IMR-90 (cell line): ENCODE results near the gene ABCC9. TPM values are rescaled to one million over a fixed set of nuclear protein-coding genes. Genes with fewer than 3 reads are reported as not detected.

Experiments used
- ATAC-seq: fragments of 200-7000 bp; cut with Tn5 transposase; 2 replicates; pipeline ENCODE4 v1.9.1; 2020; ENCODE audit warnings: low read depth, mild to moderate bottlenecking, moderate library complexity
- BruUV-seq: library from RNA; stranded (reverse); fragments of 400-500 nt; replicated peaks from 2 replicates; lab custom pipeline; 2021; lab: Mats Ljungman, UMichigan
- CTCF ChIA-PET: fragments of 300-600 bp; formaldehyde crosslinking; extraction: SDS; loops from one replicate; lab custom pipeline; 2021; ENCODE audit warnings: antibody characterized with exemption; lab: Yijun Ruan, JAX
- POLR2A ChIA-PET: fragments of 300-600 bp; sonication (Branson Sonifier 250); formaldehyde crosslinking; loops from one replicate; lab custom pipeline; 2022; ENCODE audit warnings: antibody characterized with exemption; ENCODE audit not compliant: unreplicated experiment; lab: Charles Lee
- DNase-seq: peaks from one replicate; pipeline ENCODE4 v3.0.0; 2013
- H2AFZ ChIP-seq: replicated peaks from 2 replicates; pipeline ENCODE3; 2013; ENCODE audit warnings: low read length, mild to moderate bottlenecking; ENCODE audit not compliant: poor library complexity
- H2AK5ac ChIP-seq: 2 replicates; pipeline ENCODE4 v1.6.1; 2013; ENCODE audit warnings: low read depth, low read length, inconsistent platforms
- H2AK9ac ChIP-seq: replicated peaks from 2 replicates; pipeline ENCODE3; 2013; ENCODE audit warnings: mild to moderate bottlenecking, low read depth, low read length, moderate library complexity; ENCODE audit not compliant: poor library complexity
- H2BK120ac ChIP-seq: 2 replicates; pipeline ENCODE4 v1.6.1; 2013; ENCODE audit warnings: low read depth, low read length, inconsistent platforms
- H2BK15ac ChIP-seq: 3 replicates; pipeline ENCODE4 v1.6.1; 2013; ENCODE audit warnings: low read depth, low read length, inconsistent platforms
- H2BK20ac ChIP-seq: 2 replicates; pipeline ENCODE4 v1.6.1; 2013; ENCODE audit warnings: low read depth, mild to moderate bottlenecking, inconsistent platforms, low read length, moderate library complexity
- H2BK5ac ChIP-seq: 2 replicates; pipeline ENCODE4 v1.6.1; 2013; ENCODE audit warnings: mild to moderate bottlenecking, low read depth, low read length, inconsistent platforms; ENCODE audit not compliant: poor library complexity, severe bottlenecking
- H3K14ac ChIP-seq: replicated peaks from 2 replicates; pipeline ENCODE4 v1.6.1; 2013; ENCODE audit warnings: low read depth, low read length, inconsistent platforms
- H3K18ac ChIP-seq: 2 replicates; pipeline ENCODE4 v1.6.1; 2013; ENCODE audit warnings: low read depth, low read length, control low read depth
- H3K23ac ChIP-seq: 2 replicates; pipeline ENCODE4 v1.6.1; 2013; ENCODE audit warnings: low read depth, low read length, inconsistent platforms
- H3K27ac ChIP-seq: 2 replicates; pipeline ENCODE4 v1.5.1; 2013; ENCODE audit warnings: mild to moderate bottlenecking, control low read depth, low read length; ENCODE audit not compliant: insufficient read depth
- H3K27me3 ChIP-seq: 2 replicates; pipeline ENCODE4 v1.6.1; 2013; ENCODE audit warnings: low read length; ENCODE audit not compliant: control insufficient read depth, insufficient read depth
- H3K36me3 ChIP-seq: 2 replicates; pipeline ENCODE4 v1.6.1; 2013; ENCODE audit warnings: low read length, mixed read lengths; ENCODE audit not compliant: control insufficient read depth, insufficient read depth
- H3K4ac ChIP-seq: 2 replicates; pipeline ENCODE4 v1.6.1; 2013; ENCODE audit warnings: low read depth, low read length, inconsistent platforms
- H3K4me1 ChIP-seq: 2 replicates; pipeline ENCODE4 v1.6.1; 2013; ENCODE audit warnings: low read length, mixed read lengths; ENCODE audit not compliant: control insufficient read depth, insufficient read depth
- H3K4me2 ChIP-seq: 2 replicates; pipeline ENCODE4 v1.6.1; 2013; ENCODE audit warnings: low read depth, mild to moderate bottlenecking, control low read depth, low read length, moderate library complexity
- H3K4me3 ChIP-seq: 2 replicates; pipeline ENCODE4 v1.5.1; 2013; ENCODE audit warnings: low read depth, mild to moderate bottlenecking, control low read depth, low read length, moderate library complexity; ENCODE audit not compliant: insufficient read depth
- H3K56ac ChIP-seq: 2 replicates; pipeline ENCODE4 v1.6.1; 2013; ENCODE audit warnings: low read length, inconsistent platforms; ENCODE audit not compliant: insufficient read depth; ENCODE audit errors: extremely low read depth
- H3K79me1 ChIP-seq, 2 experiments: 2 replicates each; pipeline ENCODE4 v1.6.1; 2013; ENCODE audit warnings: low read length in 2 of 2, inconsistent platforms in 1 of 2, low read depth in 1 of 2
- H3K9ac ChIP-seq: 2 replicates; pipeline ENCODE4 v1.6.1; 2013; ENCODE audit warnings: low read depth, low read length, control low read depth
- H3K9me1 ChIP-seq: 2 replicates; pipeline ENCODE4 v1.6.1; 2013; ENCODE audit warnings: low read length, inconsistent platforms; ENCODE audit not compliant: insufficient read depth
- H3K9me3 ChIP-seq: 2 replicates; pipeline ENCODE4 v1.6.1; 2013; ENCODE audit warnings: low read length; ENCODE audit not compliant: control insufficient read depth, insufficient read depth
- H4K20me1 ChIP-seq: 2 replicates; pipeline ENCODE4 v1.6.1; 2013; ENCODE audit warnings: low read length, inconsistent platforms; ENCODE audit not compliant: insufficient read depth
- H4K5ac ChIP-seq: 2 replicates; pipeline ENCODE4 v1.6.1; 2013; ENCODE audit warnings: mild to moderate bottlenecking, low read depth, low read length, control low read depth
- H4K8ac ChIP-seq, 2 experiments: 2 replicates each; pipeline ENCODE4 v1.6.1; 2013; ENCODE audit warnings: low read depth in 2 of 2, low read length in 2 of 2, control low read depth in 1 of 2, inconsistent platforms in 1 of 2
- H4K91ac ChIP-seq: 2 replicates; pipeline ENCODE4 v1.6.1; 2013; ENCODE audit warnings: low read depth, low read length, inconsistent platforms; ENCODE audit not compliant: insufficient read depth
- CHD1 ChIP-seq: IDR thresholded peaks from 2 replicates; pipeline ENCODE4 v1.6.1; 2012; ENCODE audit warnings: low read depth, low read length, improper control_type of control experiment
- MAFK ChIP-seq: IDR thresholded peaks from 2 replicates; pipeline ENCODE4 v1.6.1; 2012; ENCODE audit warnings: low read depth, low read length, improper control_type of control experiment
- MAZ ChIP-seq: IDR thresholded peaks from 2 replicates; pipeline ENCODE4 v1.6.1; 2012; ENCODE audit warnings: low read depth, mild to moderate bottlenecking, low read length, improper control_type of control experiment, moderate library complexity, borderline replicate concordance
- MXI1 ChIP-seq: IDR thresholded peaks from 2 replicates; pipeline ENCODE4 v1.6.1; 2012; ENCODE audit warnings: low read depth, mild to moderate bottlenecking, low read length, moderate library complexity, borderline replicate concordance
- NFE2L2 ChIP-seq: fragments of 150-350 bp; IDR thresholded peaks from 2 replicates; pipeline ENCODE4 v1.6.1; 2016; ENCODE audit warnings: low read depth, mild to moderate bottlenecking, low read length
- POLR2A ChIP-seq: IDR thresholded peaks from 2 replicates; pipeline ENCODE4 v1.6.1; 2012; ENCODE audit warnings: mild to moderate bottlenecking, low read depth, low read length
- RFX5 ChIP-seq: IDR thresholded peaks from 2 replicates; pipeline ENCODE4 v1.8.0; 2012; ENCODE audit warnings: low read depth, mild to moderate bottlenecking, low read length, moderate library complexity
- SMC3 ChIP-seq: fragments of 150-350 bp; IDR thresholded peaks from 2 replicates; pipeline ENCODE4 v1.6.1; 2016; ENCODE audit warnings: low read depth, mild to moderate bottlenecking, antibody characterized with exemption, low read length, moderate library complexity
- WGBS, 2 experiments: methylation state at CpG; one replicate each; pipeline versions ENCODE4 v1.1.5 to v1.1.7; 2013; ENCODE audit warnings: missing lambda C conversion rate in 2 of 2; ENCODE audit not compliant: insufficient read length in 1 of 2; ENCODE audit errors: extremely low coverage in 2 of 2; 5-methylcytosine and 5-hydroxymethylcytosine counted together
- dilution Hi-C: fragments of 300-500 bp; cut with HindIII; formaldehyde crosslinking; loops from one replicate; pipeline ENCODE4 v1.14.3; 2018; ENCODE audit warnings: low sequenced_read_pairs; ENCODE audit not compliant: unreplicated experiment
- in situ Hi-C: fragments of 300-500 bp; cut with MboI; formaldehyde crosslinking; loops from 3 replicates; pipeline ENCODE4 v1.14.3; 2019; ENCODE audit warnings: low sequenced_read_pairs, inconsistent platforms, mixed read lengths
- intact Hi-C: fragments of 100-400 bp; cut with micrococcal nuclease; formaldehyde crosslinking; loops from 2 replicates; pipeline ENCODE4 v1.10.0; 2022
- polyA plus RNA-seq, 3 experiments: library from polyadenylated mRNA; depleted of rRNA; stranded (reverse); fragments of >200 nt; gene quantifications; 2 replicates each; pipeline ENCODE4 v1.2.3, GENCODE V29; 2012; ENCODE audit warnings: low replicate concordance in 1 of 3
- total RNA-seq: library from RNA; depleted of rRNA; stranded (reverse); fragments of >200 nt; gene quantifications from 2 replicates; pipeline ENCODE4 v1.2.3, GENCODE V29; 2012
- TF ChIP-seq, protein P1 (sequence below): conservative IDR thresholded peaks from 2 replicates; pipeline ENCODE4 v1.5.1; 2012; ENCODE audit warnings: mild to moderate bottlenecking, low read depth, low read length, improper control_type of control experiment
- TF ChIP-seq, protein P2 (sequence below): fragments of 150-350 bp; IDR thresholded peaks from 2 replicates; pipeline ENCODE4 v1.6.1; 2016; ENCODE audit warnings: low read depth, mild to moderate bottlenecking, low read length, moderate library complexity, borderline replicate concordance

The ABCC9 gene
- total and polyA plus RNA-seq, 2 of the 4 experiments (the other 2 are of a cell fraction), result 1.2 to 6.6 TPM

DNA sequence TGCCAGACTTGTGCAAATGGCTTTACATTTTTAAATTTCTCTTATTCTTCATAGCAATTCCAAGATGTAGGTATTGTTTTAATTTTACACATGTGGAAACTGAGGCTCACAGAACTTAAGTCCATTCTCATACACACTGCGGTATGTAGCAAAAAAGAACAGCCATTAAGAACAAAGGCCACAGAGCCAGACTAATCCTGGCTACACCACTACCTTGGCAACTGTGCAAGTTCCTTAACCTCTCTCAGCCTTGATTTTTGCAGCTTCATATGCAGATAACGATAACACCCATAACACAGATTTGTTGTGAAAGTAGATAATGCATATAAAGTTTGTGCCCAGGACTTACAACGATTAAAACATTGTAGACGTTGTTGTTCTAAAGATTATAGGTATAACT is 81.1 kb downstream of the ABCC9 start:
- no peak overlapping the region for H4K8ac ChIP-seq
- H2AK5ac ChIP-seq, result no peak overlapping the region
- no peak overlapping the region for H3K18ac ChIP-seq
- no peaks in the 10 kb centered on the region for H3K9me3 ChIP-seq
- H3K4ac ChIP-seq, result no peak overlapping the region
- H3K4me1 ChIP-seq, result no peaks in the 10 kb centered on the region
- H3K36me3 ChIP-seq, result no peaks in the 10 kb centered on the region
- no peak overlapping the region for H2AK9ac ChIP-seq
- H4K20me1 ChIP-seq, result no peaks in the 10 kb centered on the region
- dilution Hi-C loops (no loop called here), intact Hi-C loops (no loop called here), in situ Hi-C loops (no loop called here)
- no CpG with 5 or more reads among the region's 4 CpGs for WGBS, 2 experiments
- H3K4me2 ChIP-seq, result no peak overlapping the region
- ChIA-PET POLR2A (interaction anchor here (0.6 kb wide), 1 partner anchor 21 kb away, joined by 4 read pairs; no protein-coding TSS in a partner anchor), CTCF (no interaction called here)
- H3K56ac ChIP-seq, result no peak overlapping the region
- H3K27ac ChIP-seq, result no peak overlapping the region
- no peak overlapping the region for H2AFZ ChIP-seq
- TF ChIP-seq CHD1, result no peak
- no peak for TF ChIP-seq RFX5
- TF ChIP-seq NFE2L2, result no peak
- no peak for TF ChIP-seq SMC3
- TF ChIP-seq, protein P1, sequence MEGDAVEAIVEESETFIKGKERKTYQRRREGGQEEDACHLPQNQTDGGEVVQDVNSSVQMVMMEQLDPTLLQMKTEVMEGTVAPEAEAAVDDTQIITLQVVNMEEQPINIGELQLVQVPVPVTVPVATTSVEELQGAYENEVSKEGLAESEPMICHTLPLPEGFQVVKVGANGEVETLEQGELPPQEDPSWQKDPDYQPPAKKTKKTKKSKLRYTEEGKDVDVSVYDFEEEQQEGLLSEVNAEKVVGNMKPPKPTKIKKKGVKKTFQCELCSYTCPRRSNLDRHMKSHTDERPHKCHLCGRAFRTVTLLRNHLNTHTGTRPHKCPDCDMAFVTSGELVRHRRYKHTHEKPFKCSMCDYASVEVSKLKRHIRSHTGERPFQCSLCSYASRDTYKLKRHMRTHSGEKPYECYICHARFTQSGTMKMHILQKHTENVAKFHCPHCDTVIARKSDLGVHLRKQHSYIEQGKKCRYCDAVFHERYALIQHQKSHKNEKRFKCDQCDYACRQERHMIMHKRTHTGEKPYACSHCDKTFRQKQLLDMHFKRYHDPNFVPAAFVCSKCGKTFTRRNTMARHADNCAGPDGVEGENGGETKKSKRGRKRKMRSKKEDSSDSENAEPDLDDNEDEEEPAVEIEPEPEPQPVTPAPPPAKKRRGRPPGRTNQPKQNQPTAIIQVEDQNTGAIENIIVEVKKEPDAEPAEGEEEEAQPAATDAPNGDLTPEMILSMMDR, result no peak
- no peak for TF ChIP-seq MAFK
- no peak for TF ChIP-seq MXI1
- no peak for TF ChIP-seq MAZ
- no peak for TF ChIP-seq POLR2A
- TF ChIP-seq, protein P2, sequence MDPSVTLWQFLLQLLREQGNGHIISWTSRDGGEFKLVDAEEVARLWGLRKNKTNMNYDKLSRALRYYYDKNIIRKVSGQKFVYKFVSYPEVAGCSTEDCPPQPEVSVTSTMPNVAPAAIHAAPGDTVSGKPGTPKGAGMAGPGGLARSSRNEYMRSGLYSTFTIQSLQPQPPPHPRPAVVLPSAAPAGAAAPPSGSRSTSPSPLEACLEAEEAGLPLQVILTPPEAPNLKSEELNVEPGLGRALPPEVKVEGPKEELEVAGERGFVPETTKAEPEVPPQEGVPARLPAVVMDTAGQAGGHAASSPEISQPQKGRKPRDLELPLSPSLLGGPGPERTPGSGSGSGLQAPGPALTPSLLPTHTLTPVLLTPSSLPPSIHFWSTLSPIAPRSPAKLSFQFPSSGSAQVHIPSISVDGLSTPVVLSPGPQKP, result no peak
- ATAC-seq (no peak), DNase-seq (no peak)
- no peak overlapping the region for H4K91ac ChIP-seq
- H3K9ac ChIP-seq, result no peak overlapping the region
- no peak overlapping the region for H2BK20ac ChIP-seq
- no peak overlapping the region for H2BK15ac ChIP-seq
- H3K27me3 ChIP-seq, result no peaks in the 10 kb centered on the region
- no TSS peak for BruUV-seq
- no peaks in the 10 kb centered on the region for H3K9me1 ChIP-seq
- H3K4me3 ChIP-seq, result no peak overlapping the region
- no peak overlapping the region for H2BK5ac ChIP-seq
- H2BK120ac ChIP-seq, result no peak overlapping the region
- no peak overlapping the region for H4K5ac ChIP-seq
- no peak overlapping the region for H3K14ac ChIP-seq
- no peaks in the 10 kb centered on the region for H3K79me1 ChIP-seq
- no peak overlapping the region for H3K23ac ChIP-seq
